Right lobe of liver (tissue), 6 donors: ENCODE results near the gene RIPOR2. TPM values are rescaled to one million over a fixed set of nuclear protein-coding genes. Genes with fewer than 3 reads are reported as not detected.

Experiments
- ATAC-seq, 4 donors: fragments of 200-7000 bp; cut with Tn5 transposase; one replicate each; pipeline ENCODE4 v1.9.1; 2020; ENCODE audit warnings: mild to moderate bottlenecking in 4 of 4, moderate library complexity in 4 of 4
- DNase-seq, 3 donors: peaks; one replicate each; pipeline ENCODE4 v3.0.0-alpha.2; 2020
- H3K27ac ChIP-seq, 3 donors: fragments of 200-600 bp; one replicate each; pipeline ENCODE4 v1.8.0; 2022
- H3K27me3 ChIP-seq, 2 donors: fragments of 200-600 bp; one replicate each; pipeline ENCODE4 v1.8.0; 2022
- H3K36me3 ChIP-seq, 4 donors: fragments of 200-600 bp; sonication (generic) in 1 of 4; one replicate each; pipeline versions ENCODE4 v1.5.1 to v1.8.0; 2017 to 2022; ENCODE audit warnings: control low read depth in 1 of 4
- H3K4me1 ChIP-seq, 4 donors: fragments of 200-600 bp; sonication (generic) in 1 of 4; one replicate each; pipeline versions ENCODE4 v1.5.1 to v1.8.0; 2017 to 2022; ENCODE audit warnings: control low read depth in 1 of 4
- H3K4me3 ChIP-seq, 3 donors: fragments of 200-600 bp; one replicate each; pipeline ENCODE4 v1.8.0; 2022
- H3K9me3 ChIP-seq, 4 donors: fragments of 200-600 bp; sonication (generic) in 1 of 4; one replicate each; pipeline versions ENCODE4 v1.5.1 to v1.8.0; 2017 to 2022; ENCODE audit warnings: control low read depth in 1 of 4
- POLR2A ChIP-seq: fragments of 450-650 bp; IDR thresholded peaks from one replicate; pipeline ENCODE4 v1.6.1; 2017; ENCODE audit warnings: antibody characterized with exemption, mild to moderate bottlenecking
- WGBS: methylation state at CpG from one replicate; pipeline ENCODE4 v1.1.6; 2018; ENCODE audit warnings: low coverage, low lambda C conversion rate; ENCODE audit not compliant: insufficient coverage; ENCODE audit errors: missing lambda C conversion rate; 5-methylcytosine and 5-hydroxymethylcytosine counted together
- intact Hi-C, 2 donors: fragments of 100-400 bp; cut with DNase I; formaldehyde crosslinking; loops; one replicate each; pipeline versions ENCODE4 v1.11.2 to v1.14.1; 2022
- total RNA-seq, 6 experiments: library from RNA; depleted of rRNA in 2 of 6; stranded (reverse); fragments of >200 nt in 2 of 6; fragmentation: NEBNext Ultra II Directional in 3 of 6; extraction: Animal tissue kit (Norgen Biotek cat#: 25700) in 3 of 6; gene quantifications; one replicate each; pipeline versions ENCODE4 v1.1.0 to v1.2.4, GENCODE V29; 2016 to 2023
- TF ChIP-seq, protein P1 (sequence below), 4 donors: fragments of 200-600 bp in 3 of 4; fragments of 450-650 bp in 1 of 4; IDR thresholded peaks; one replicate each; pipeline versions ENCODE4 v1.5.1 to v1.8.0; 2016 to 2022; ENCODE audit warnings: antibody characterized with exemption in 4 of 4, mild to moderate bottlenecking in 2 of 4
- donor health status: DM: no; HTN: yes; CAD: no.
- donor health status: DM: no; HTN: no; CAD: no.
- donor health status: DM: no; HTN: no; CAD: no.
- donor health status: DM: no; HTN: yes; CAD: no.
- donor health status: DM: no; HTN: yes; CAD: no.

The RIPOR2 gene
- total RNA-seq, 6 experiments from 2014 or later, result 1.8 to 4.6 (median 3.5) TPM

- Histone ChIP-seq H3K36me3 (no peaks in the 10 kb centered on the region), H3K27me3 (no peaks in the 10 kb centered on the region), H3K4me3 (no peak overlapping the region), H3K9me3 (no peaks in the 10 kb centered on the region), H3K27ac (no peak overlapping the region), H3K4me1 (no peaks in the 10 kb centered on the region)
- DNase-seq (no peak), ATAC-seq (no peak)
- no peak for TF ChIP-seq POLR2A
- TF ChIP-seq, protein P1, sequence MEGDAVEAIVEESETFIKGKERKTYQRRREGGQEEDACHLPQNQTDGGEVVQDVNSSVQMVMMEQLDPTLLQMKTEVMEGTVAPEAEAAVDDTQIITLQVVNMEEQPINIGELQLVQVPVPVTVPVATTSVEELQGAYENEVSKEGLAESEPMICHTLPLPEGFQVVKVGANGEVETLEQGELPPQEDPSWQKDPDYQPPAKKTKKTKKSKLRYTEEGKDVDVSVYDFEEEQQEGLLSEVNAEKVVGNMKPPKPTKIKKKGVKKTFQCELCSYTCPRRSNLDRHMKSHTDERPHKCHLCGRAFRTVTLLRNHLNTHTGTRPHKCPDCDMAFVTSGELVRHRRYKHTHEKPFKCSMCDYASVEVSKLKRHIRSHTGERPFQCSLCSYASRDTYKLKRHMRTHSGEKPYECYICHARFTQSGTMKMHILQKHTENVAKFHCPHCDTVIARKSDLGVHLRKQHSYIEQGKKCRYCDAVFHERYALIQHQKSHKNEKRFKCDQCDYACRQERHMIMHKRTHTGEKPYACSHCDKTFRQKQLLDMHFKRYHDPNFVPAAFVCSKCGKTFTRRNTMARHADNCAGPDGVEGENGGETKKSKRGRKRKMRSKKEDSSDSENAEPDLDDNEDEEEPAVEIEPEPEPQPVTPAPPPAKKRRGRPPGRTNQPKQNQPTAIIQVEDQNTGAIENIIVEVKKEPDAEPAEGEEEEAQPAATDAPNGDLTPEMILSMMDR (IDR thresholded peaks at IDR 0.05), result no peak
- WGBS, result 50% methylated on average over 1 of the region's 1 CpG
- intact Hi-C loops, result no loop called here
Observed at GRCh38 chr6:24902782-24903181, 33.0 kb downstream of the RIPOR2 start.

DNA sequence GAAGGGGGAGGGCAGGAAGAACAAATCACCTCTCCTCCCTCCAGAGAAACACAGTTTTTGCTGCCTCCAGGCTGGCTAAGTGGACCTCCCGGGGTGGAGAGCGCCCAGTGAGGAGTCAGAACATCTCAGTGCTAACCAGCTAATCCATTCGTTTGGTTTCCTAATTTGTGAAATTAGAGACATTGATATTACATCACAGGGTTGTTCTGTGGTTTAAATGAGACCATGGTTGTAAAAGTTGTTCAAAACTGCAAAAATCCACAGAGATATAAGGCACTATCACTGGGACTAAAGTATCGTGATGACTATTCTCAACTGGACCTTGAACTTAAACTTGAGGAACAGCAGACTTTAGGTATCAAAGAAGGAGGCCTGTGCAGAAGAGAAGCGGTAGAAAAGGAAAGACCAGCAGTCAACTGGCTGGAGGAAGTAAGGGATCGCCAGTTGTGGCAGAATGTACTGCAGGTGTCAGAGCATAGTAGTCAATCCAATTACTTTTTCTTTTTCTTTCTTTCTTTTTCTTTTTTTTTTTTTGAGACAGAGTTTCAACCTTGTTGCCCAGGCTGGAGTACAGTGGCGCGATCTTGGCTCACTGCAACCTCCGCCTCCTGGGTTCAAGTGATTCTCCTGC is 33.9 kb downstream of the RIPOR2 start:
- H3K9me3 ChIP-seq, result no peaks in the 10 kb centered on the region
- H3K27ac ChIP-seq, result no peak overlapping the region
- intact Hi-C loops, result no loop called here
- no peak overlapping the region for H3K4me3 ChIP-seq
- TF ChIP-seq, protein P1 (IDR thresholded peaks at IDR 0.05), result no peak
- no peak for TF ChIP-seq POLR2A
- no peaks in the 10 kb centered on the region for H3K36me3 ChIP-seq
- WGBS, result 73% methylated on average over 7 of the region's 9 CpGs
- no peaks in the 10 kb centered on the region for H3K27me3 ChIP-seq
- ATAC-seq (no peak), DNase-seq (no peak)
- no peaks in the 10 kb centered on the region for H3K4me1 ChIP-seq

GRCh38 chr6:24900917-24901697 is 34.7 kb downstream of the RIPOR2 start:
- no peak for DNase-seq
- intact Hi-C loops, result no loop called here
- Histone ChIP-seq H3K9me3 (no peaks in the 10 kb centered on the region), H3K4me1 (no peaks in the 10 kb centered on the region), H3K27ac (no peak overlapping the region), H3K4me3 (no peak overlapping the region), H3K36me3 (no peaks in the 10 kb centered on the region), H3K27me3 (no peaks in the 10 kb centered on the region)
- TF ChIP-seq POLR2A, result no peak
- TF ChIP-seq, protein P1 (IDR thresholded peaks at IDR 0.05), result no peak
- ATAC-seq, result no peak
- WGBS, result 46% methylated on average over 5 of the region's 6 CpGs

DNA sequence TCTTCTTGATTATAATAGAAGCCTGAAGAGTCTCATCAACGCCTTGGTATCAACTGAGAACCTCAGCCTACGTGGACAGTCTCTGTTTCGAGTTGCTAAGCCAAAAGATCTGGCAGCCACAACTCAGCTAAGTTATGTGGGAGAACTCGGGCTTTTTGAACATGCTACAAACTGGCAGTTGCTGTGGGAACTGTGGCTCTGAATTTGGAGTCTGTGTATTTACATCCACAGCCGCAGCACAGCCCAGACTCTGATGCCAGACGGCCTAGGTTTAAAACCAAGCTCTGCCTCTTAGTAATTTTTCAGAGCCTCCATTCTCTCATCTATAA is 35.8 kb downstream of the RIPOR2 start:
- no peak for TF ChIP-seq POLR2A
- TF ChIP-seq, protein P1 (IDR thresholded peaks at IDR 0.05), result no peak
- Histone ChIP-seq H3K4me3 (no peak overlapping the region), H3K27ac (no peak overlapping the region), H3K36me3 (no peaks in the 10 kb centered on the region), H3K4me1 (no peaks in the 10 kb centered on the region), H3K9me3 (no peaks in the 10 kb centered on the region), H3K27me3 (no peaks in the 10 kb centered on the region)
- ATAC-seq, result no peak
- intact Hi-C loops, result no loop called here
- WGBS, result 56% methylated on average over 3 of the region's 6 CpGs
- DNase-seq, result no peak
